ENCODE data around the gene CSNK1D.

DNA sequence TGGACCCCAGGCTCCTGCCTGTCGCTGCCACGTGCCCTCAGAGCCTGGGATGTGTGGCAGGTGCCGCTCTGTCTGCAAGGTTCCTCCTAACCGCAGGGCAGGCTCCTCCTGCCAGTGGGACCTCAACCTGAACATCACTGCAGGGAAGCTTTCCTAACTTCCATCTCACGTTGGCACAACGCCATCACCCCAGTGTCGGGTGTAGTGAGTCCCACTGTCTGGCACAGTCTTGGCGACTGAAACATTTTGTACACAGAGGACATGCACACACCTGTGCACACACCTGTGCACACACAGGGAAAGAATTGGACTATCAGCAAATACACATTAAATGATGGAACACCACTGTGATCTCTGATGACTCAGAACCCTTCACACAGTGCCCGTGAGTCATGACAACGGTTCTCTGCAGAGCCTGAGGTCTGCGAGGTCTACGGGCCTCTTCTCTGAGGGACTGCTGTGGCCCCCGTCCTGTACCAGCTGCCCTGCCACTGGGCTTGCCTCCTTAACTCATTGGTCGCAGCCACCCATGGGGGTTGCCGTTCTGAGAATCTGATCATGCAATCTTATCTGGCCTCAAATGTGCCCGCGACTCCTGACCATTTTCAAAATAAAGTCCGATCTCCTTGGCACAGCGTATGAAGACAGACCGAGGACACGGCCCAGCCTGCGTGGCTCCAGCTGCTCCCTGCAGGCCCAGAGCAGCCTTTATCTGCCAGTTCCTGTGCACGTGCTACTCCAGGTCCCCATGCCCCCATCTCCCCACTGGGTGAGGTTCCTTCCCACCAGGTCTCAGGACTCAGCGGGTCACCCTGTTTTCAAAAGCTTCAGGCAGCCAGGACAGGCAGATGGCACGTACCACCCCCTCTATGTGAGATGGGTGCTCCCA, 68.4 kb downstream of the CSNK1D start:
- no peak for TF ChIP-seq POLR2A (IDR thresholded peaks at IDR 0.05)
- TF ChIP-seq, protein P1, sequence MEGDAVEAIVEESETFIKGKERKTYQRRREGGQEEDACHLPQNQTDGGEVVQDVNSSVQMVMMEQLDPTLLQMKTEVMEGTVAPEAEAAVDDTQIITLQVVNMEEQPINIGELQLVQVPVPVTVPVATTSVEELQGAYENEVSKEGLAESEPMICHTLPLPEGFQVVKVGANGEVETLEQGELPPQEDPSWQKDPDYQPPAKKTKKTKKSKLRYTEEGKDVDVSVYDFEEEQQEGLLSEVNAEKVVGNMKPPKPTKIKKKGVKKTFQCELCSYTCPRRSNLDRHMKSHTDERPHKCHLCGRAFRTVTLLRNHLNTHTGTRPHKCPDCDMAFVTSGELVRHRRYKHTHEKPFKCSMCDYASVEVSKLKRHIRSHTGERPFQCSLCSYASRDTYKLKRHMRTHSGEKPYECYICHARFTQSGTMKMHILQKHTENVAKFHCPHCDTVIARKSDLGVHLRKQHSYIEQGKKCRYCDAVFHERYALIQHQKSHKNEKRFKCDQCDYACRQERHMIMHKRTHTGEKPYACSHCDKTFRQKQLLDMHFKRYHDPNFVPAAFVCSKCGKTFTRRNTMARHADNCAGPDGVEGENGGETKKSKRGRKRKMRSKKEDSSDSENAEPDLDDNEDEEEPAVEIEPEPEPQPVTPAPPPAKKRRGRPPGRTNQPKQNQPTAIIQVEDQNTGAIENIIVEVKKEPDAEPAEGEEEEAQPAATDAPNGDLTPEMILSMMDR (IDR thresholded peaks at IDR 0.05): no peak

Measured in body of pancreas (tissue), 4 donors.